Bronchial epithelial cell (primary cell): ENCODE measurements around the gene HSPA12B. TPM values are rescaled to one million over a fixed set of nuclear protein-coding genes. Genes with fewer than 3 reads are reported as not detected.

Experiments
- DNase-seq: peaks from one replicate; pipeline ENCODE4 v3.0.0-alpha.2; 2010; ENCODE audit warnings: low read depth
- FAIRE-seq: peaks from 2 replicates; lab custom pipeline; 2011; peaks lifted over from hg19 to GRCh38; lab: Jason Lieb, UNC
- H3K27me3 ChIP-seq: 2 replicates; pipeline ENCODE4 v1.5.1; 2011; ENCODE audit warnings: low read length; ENCODE audit not compliant: control insufficient read depth, insufficient read depth
- H3K36me3 ChIP-seq: 2 replicates; pipeline ENCODE4 v1.5.1; 2011; ENCODE audit warnings: low read length; ENCODE audit not compliant: control insufficient read depth, insufficient read depth
- H3K4me3 ChIP-seq: 2 replicates; pipeline ENCODE4 v1.5.1; 2011; ENCODE audit warnings: mild to moderate bottlenecking, low read depth, low read length, control low read depth
- total RNA-seq: library from RNA; depleted of rRNA; stranded (reverse); fragments of >200 nt; gene quantifications from 2 replicates; pipeline ENCODE4 v1.2.1, GENCODE V29; 2014
- TF ChIP-seq, protein P1 (sequence below): IDR thresholded peaks from 2 replicates; pipeline ENCODE4 v1.5.1; 2011; ENCODE audit warnings: mild to moderate bottlenecking, moderate library complexity, low read length, control low read depth, inconsistent platforms; ENCODE audit not compliant: insufficient read depth, severe bottlenecking

The HSPA12B gene
- total RNA-seq, 1 donor from 2014 or later, result not detected

GRCh38 chr20:3706774-3707507, 25.5 kb upstream of the HSPA12B start:
- DNase-seq (no peak), FAIRE-seq (no peak)
- no peaks in the 10 kb centered on the region for H3K27me3 ChIP-seq
- no peaks in the 10 kb centered on the region for H3K36me3 ChIP-seq
- no peak overlapping the region for H3K4me3 ChIP-seq
- TF ChIP-seq, protein P1, sequence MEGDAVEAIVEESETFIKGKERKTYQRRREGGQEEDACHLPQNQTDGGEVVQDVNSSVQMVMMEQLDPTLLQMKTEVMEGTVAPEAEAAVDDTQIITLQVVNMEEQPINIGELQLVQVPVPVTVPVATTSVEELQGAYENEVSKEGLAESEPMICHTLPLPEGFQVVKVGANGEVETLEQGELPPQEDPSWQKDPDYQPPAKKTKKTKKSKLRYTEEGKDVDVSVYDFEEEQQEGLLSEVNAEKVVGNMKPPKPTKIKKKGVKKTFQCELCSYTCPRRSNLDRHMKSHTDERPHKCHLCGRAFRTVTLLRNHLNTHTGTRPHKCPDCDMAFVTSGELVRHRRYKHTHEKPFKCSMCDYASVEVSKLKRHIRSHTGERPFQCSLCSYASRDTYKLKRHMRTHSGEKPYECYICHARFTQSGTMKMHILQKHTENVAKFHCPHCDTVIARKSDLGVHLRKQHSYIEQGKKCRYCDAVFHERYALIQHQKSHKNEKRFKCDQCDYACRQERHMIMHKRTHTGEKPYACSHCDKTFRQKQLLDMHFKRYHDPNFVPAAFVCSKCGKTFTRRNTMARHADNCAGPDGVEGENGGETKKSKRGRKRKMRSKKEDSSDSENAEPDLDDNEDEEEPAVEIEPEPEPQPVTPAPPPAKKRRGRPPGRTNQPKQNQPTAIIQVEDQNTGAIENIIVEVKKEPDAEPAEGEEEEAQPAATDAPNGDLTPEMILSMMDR, result no peak

- FAIRE-seq (no peak), DNase-seq (no peak)
- no peak overlapping the region for H3K4me3 ChIP-seq
- TF ChIP-seq, protein P1, result no peak
- H3K36me3 ChIP-seq, result no peaks in the 10 kb centered on the region
- no peaks in the 10 kb centered on the region for H3K27me3 ChIP-seq
Observed at GRCh38 chr20:3707508-3707899, 25.0 kb upstream of the HSPA12B start.

DNA sequence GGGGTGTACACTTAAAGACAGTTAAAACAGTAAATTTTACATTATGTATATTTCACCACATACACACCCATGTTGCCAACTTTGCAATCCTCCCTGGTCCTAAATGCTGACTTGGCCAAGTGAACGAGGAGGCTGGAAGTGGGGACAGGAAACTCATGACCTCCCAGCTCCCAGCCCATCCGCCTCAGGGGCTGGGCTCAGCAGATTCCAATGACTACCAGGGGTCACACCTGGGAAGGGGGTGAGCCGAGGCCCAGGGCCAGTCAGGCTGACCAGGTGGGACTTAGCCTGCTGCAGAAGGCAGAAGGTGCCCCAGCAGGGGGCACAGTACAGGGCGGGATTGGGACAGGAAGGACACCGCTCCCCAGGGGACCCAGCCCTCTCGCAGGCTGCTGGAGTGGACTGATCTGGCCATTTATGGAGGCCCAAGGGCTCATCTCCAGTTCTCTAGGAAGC, 22.4 kb upstream of the HSPA12B start:
- Histone ChIP-seq H3K27me3 (no peaks in the 10 kb centered on the region), H3K36me3 (no peaks in the 10 kb centered on the region), H3K4me3 (no peak overlapping the region)
- FAIRE-seq (no peak), DNase-seq (no peak)
- TF ChIP-seq, protein P1, result no peak

GRCh38 chr20:3710703-3711483, 21.6 kb upstream of the HSPA12B start:
- Histone ChIP-seq H3K4me3 (no peak overlapping the region), H3K27me3 (no peaks in the 10 kb centered on the region), H3K36me3 (no peaks in the 10 kb centered on the region)
- DNase-seq, result no peak
- TF ChIP-seq, protein P1, result peak; percentile 88
- FAIRE-seq, result no peak

DNA sequence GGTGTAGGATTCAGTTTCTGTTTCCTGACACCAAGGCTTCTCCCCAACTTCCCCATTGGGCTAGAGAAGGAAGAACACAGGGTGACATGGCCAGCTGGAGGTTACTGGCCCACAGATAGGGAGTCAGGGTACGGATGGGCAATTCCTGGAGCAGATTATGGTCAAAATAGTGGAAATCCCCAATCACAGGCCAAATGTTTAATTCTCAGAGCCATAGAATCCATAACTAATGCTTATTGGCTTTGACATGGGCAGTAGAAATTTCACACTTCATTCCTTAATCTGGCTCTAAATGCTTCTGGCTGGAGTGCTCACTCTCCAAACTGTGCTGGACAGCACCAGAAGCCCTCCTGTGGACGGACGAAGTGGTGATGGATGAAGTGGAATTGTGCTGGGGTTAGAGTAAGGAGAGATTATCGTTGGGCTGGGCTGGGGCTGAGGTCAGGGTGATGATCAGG, 21.0 kb upstream of the HSPA12B start:
- TF ChIP-seq, protein P1, result no peak
- FAIRE-seq, result peak; percentile 13
- no peaks in the 10 kb centered on the region for H3K36me3 ChIP-seq
- DNase-seq, result no peak
- no peaks in the 10 kb centered on the region for H3K27me3 ChIP-seq
- no peak overlapping the region for H3K4me3 ChIP-seq
